ENCODE data around the gene RIMS3.
A peak's percentile ranks its signal among the peaks of the same experiment; 100 is the strongest.
"Not testable (repeated sequence)": the region's sequence is repeated elsewhere in the genome, so short reads cannot be mapped to it uniquely, and the experiment has no call there.

The RIMS3 gene

DNA sequence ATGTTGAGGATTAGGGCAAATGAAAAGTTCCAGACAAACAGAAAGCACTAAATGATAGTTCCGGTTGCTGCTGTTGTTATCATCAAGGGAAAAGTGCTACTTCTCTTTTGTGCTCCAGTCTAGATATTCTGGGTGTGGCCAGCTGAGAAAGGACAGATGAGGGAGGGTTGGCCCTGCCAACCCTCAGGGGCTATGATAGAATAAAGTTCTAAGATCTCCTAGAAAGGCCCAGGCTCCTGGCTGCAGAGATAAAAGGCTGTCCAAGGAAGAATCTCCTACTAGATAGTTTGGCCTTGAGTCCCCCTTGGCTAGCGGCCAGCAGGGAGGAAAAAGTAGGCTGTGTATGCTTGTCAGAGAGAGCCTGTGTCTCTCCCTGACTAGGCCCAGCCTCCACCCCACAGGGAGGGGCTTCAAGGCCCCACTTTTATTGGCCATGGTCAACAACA, 31.5 kb downstream of the RIMS3 start:
- H3K4me3 ChIP-seq (ENCODE audit: low read length) = no peak overlapping the region
- no peak for DNase-seq (ENCODE audit: low read depth)
- TF ChIP-seq, protein P1, sequence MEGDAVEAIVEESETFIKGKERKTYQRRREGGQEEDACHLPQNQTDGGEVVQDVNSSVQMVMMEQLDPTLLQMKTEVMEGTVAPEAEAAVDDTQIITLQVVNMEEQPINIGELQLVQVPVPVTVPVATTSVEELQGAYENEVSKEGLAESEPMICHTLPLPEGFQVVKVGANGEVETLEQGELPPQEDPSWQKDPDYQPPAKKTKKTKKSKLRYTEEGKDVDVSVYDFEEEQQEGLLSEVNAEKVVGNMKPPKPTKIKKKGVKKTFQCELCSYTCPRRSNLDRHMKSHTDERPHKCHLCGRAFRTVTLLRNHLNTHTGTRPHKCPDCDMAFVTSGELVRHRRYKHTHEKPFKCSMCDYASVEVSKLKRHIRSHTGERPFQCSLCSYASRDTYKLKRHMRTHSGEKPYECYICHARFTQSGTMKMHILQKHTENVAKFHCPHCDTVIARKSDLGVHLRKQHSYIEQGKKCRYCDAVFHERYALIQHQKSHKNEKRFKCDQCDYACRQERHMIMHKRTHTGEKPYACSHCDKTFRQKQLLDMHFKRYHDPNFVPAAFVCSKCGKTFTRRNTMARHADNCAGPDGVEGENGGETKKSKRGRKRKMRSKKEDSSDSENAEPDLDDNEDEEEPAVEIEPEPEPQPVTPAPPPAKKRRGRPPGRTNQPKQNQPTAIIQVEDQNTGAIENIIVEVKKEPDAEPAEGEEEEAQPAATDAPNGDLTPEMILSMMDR (IDR thresholded peaks at IDR 0.05; ENCODE audit: insufficient read depth, low read depth, low read length, missing control alignments) = no peak

DNA sequence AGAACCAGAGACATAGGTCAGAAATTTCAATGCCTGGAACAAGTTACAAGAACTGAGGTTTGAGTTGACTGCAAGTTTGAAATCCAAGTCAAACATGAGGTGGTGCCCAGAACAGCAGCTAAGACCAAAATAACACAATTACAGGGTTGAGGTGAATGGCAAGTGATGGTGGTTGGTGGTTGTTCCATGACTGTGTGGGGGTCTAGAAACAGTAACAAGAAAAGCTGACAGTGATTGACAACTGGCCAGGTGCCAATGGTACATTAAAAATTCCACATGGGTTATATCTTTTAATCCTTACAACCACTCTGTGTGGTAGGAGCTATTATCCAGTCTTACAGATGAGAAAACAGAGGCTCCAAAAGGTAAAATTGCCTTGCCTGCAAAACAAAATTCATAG, 32.0 kb downstream of the RIMS3 start:
- TF ChIP-seq, protein P1 (IDR thresholded peaks at IDR 0.05; ENCODE audit: insufficient read depth, low read depth, low read length, missing control alignments) = no peak
- H3K4me3 ChIP-seq (ENCODE audit: low read length) = no peak overlapping the region
- DNase-seq (ENCODE audit: low read depth) = no peak

DNA sequence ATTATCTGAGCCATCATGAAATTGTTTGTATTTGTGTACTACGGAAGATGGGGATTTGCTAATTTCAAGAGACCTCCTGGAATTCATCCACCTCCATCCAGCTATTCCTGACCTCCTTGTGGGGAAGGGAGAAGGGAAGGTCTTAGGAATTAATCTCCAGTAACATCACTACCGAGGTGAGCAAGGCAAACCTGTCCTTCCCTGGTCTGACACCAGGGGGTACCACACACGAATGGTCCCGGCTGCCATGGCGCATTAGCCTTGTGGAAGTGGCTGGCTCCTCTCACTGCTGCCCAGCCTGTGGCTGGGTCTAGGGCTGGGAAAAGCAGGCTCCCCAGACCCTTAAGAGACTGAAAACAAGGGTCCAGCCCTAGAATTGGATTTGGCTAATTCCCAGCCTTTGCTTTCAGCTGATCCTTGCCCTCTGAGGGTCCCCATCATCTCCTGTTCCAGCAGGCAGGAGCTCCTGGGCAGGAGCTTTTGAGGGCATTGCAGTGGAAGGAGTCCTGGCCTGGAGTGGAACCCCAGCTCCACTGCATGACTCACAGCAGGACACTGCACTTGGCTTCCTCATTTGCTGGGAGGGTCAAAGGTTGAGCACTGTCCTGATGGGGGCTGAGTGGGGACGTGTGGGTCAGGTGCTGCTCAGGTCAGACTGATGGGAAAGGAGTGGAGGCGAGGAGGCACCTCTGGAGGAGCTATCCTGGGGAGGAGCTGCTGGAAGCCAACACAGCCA, 34.8 kb downstream of the RIMS3 start:
- TF ChIP-seq, protein P1 (IDR thresholded peaks at IDR 0.05; ENCODE audit: insufficient read depth, low read depth, low read length, missing control alignments) = peak; percentile 57
- DNase-seq (ENCODE audit: low read depth) = peak; percentile 53
- no peak overlapping the region for H3K4me3 ChIP-seq (ENCODE audit: low read length)

DNA sequence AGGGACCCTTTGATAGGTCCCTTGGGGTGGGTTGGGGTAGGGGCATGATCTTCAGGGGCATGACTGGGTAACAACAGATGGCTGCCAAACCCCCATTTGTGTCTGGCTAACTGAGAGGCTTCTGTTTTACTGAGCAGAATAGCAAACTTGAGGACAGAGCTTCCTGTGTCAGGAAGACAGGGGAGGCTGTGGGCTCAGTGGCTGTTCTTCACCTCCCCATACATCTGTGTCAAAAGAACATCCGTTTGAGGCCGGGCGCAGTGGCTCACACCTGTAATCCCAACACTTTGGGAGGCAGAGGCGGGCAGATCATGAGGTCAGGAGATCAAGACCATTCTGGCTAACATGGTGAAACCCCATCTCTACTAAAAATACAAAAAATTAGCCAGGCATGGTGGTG, 35.9 kb downstream of the RIMS3 start:
- not testable (repeated sequence) for DNase-seq (ENCODE audit: low read depth); H3K4me3 ChIP-seq (ENCODE audit: low read length)

DNA sequence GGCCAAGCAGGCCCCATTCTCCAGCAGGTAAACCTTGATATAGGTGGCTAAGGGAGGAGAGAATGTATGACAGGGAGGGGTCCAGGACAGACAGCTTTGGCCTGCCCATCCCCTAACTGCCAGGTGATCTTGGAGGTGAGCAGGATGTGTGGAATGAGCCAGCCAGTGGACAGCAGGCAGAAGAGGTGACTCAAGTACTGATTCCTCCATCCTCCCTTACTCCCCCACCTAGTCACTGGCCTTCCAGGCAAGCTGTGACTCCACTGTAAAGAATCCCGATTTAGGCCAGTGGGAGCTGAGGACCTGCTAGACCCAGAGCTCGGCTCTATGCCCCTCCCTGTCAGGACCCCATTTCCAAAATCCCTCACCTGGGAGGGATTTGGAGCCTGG, 36.6 kb downstream of the RIMS3 start:
- peak; percentile 67 for DNase-seq (ENCODE audit: low read depth)
- no peak overlapping the region for H3K4me3 ChIP-seq (ENCODE audit: low read length)
- TF ChIP-seq, protein P1 (IDR thresholded peaks at IDR 0.05; ENCODE audit: insufficient read depth, low read depth, low read length, missing control alignments) = no peak

DNA sequence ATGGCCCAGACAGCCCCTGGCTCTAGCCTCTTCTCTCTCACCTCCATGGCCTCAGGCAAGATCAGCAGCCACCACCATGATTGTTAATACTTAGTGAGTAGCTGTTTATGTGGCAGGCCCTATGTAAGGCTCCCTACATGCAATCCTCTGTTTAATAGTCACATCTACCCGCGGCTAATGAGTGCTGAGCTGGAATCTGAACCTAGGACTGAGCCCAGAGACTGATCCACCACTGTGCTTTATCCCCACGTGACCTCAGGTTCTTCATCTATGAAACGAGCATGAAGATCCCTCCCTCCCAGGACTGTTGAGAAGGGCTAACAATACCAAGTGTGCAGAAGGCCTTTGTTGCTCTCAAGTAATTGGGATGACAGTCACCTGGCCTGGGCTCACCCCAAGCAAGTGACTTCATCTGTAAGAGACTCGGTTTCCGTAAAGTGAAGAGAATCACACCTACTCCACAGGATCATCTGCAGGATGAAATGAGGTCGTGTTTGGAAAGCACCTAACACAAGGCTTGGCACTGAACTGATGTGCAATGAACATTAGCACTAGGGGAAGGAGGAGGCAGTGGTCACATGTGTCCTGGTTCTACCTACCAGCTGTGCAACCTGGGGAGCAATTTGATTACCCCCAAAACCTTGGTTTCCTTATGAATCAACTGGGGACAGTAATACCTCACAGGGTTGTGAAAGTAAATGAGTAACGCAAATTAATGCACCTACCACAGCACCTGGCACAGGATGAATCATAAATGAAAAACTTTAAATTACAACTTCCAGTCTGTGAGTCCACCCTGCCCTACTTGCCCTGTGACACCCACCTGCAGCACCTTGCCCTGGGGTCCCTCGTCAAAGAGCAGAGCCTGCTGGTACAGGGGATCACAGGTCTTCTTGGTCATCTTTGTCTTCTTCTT, 37.2 kb downstream of the RIMS3 start:
- TF ChIP-seq, protein P1 (IDR thresholded peaks at IDR 0.05; ENCODE audit: insufficient read depth, low read depth, low read length, missing control alignments) = no peak
- peak; percentile 65 for DNase-seq (ENCODE audit: low read depth)

DNA sequence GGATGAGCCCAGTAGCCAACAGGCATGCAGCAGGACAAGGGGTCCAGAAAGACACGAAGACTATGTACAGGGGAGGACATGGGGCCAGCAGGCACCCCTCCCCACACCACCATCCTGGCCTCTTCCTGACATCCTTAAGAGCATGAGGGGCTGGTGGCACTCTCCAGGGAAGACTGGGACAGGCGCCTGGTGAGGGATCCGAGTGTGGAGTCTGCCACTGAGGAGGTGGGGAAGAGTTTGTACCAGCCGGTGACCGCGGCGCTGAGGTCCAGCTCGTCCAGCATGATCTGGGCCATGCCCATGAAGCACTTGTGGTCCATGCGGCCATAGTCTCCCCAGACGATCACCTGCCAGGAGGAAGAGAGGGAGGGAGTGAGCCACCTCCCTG, 39.1 kb downstream of the RIMS3 start:
- no peak overlapping the region for H3K4me3 ChIP-seq (ENCODE audit: low read length)
- TF ChIP-seq, protein P1 (IDR thresholded peaks at IDR 0.05; ENCODE audit: insufficient read depth, low read depth, low read length, missing control alignments) = no peak
- DNase-seq (ENCODE audit: low read depth) = no peak

More for the DNA sequence above, 37.2 kb downstream of the RIMS3 start:
- H3K4me3 ChIP-seq (ENCODE audit: low read length) = no peak overlapping the region

All from epithelial cell of esophagus (primary cell).